ENCODE data around the gene CALHM1.

GRCh38 chr10:103442031-103442461, 16.7 kb downstream of the CALHM1 start:
- no peak for TF ChIP-seq ZNF384 (IDR thresholded peaks at IDR 0.05)
- TF ChIP-seq TARDBP (IDR thresholded peaks at IDR 0.05), result no peak
- TF ChIP-seq BHLHE40 (IDR thresholded peaks at IDR 0.05; ENCODE audit: borderline replicate concordance), result no peak
- TF ChIP-seq ELF4 (IDR thresholded peaks at IDR 0.05), result no peak
- TF ChIP-seq HDGF (IDR thresholded peaks at IDR 0.05; ENCODE audit: borderline replicate concordance), result no peak
- TF ChIP-seq LEF1 (IDR thresholded peaks at IDR 0.05; ENCODE audit: borderline replicate concordance), result no peak
- TF ChIP-seq ARNT (IDR thresholded peaks at IDR 0.05), result no peak
- TF ChIP-seq FOXA1 (IDR thresholded peaks at IDR 0.05), result no peak
- no peak for TF ChIP-seq PKNOX1 (IDR thresholded peaks at IDR 0.05)
- TF ChIP-seq SUZ12 (IDR thresholded peaks at IDR 0.05), result no peak
- no peak for TF ChIP-seq SP1 (IDR thresholded peaks at IDR 0.05)
- TF ChIP-seq FOXM1 (IDR thresholded peaks at IDR 0.05; ENCODE audit: borderline replicate concordance), result no peak
- TF ChIP-seq CTBP1 (IDR thresholded peaks at IDR 0.05; ENCODE audit: borderline replicate concordance), result no peak
